Prostate gland (tissue), 2 donors: ENCODE results near the gene UQCRQ.

Experiments used
- POLR2A ChIP-seq: fragments of 450-650 bp; IDR thresholded peaks from one replicate; pipeline ENCODE4 v1.6.1; 2016; ENCODE audit warnings: antibody characterized with exemption, mild to moderate bottlenecking
- TF ChIP-seq, protein P1 (sequence below), 4 experiments: fragments of 200-600 bp in 2 of 4; fragments of 450-650 bp in 2 of 4; sonication (generic) in 2 of 4; IDR thresholded peaks; 1 replicate in 3 of 4; 2 replicates in 1 of 4; pipeline ENCODE4 v1.5.1; 2016 to 2019; ENCODE audit warnings: antibody characterized with exemption in 4 of 4, mild to moderate bottlenecking in 2 of 4, moderate library complexity in 2 of 4

- TF ChIP-seq, protein P1, sequence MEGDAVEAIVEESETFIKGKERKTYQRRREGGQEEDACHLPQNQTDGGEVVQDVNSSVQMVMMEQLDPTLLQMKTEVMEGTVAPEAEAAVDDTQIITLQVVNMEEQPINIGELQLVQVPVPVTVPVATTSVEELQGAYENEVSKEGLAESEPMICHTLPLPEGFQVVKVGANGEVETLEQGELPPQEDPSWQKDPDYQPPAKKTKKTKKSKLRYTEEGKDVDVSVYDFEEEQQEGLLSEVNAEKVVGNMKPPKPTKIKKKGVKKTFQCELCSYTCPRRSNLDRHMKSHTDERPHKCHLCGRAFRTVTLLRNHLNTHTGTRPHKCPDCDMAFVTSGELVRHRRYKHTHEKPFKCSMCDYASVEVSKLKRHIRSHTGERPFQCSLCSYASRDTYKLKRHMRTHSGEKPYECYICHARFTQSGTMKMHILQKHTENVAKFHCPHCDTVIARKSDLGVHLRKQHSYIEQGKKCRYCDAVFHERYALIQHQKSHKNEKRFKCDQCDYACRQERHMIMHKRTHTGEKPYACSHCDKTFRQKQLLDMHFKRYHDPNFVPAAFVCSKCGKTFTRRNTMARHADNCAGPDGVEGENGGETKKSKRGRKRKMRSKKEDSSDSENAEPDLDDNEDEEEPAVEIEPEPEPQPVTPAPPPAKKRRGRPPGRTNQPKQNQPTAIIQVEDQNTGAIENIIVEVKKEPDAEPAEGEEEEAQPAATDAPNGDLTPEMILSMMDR (IDR thresholded peaks at IDR 0.05), result no peak
- TF ChIP-seq POLR2A, result no peak
Measured at GRCh38 chr5:132834057-132834456, 32.4 kb upstream of the UQCRQ start.
